HG03159 (cell line): ENCODE results near the gene PPFIA4.

Experiments used
- ATAC-seq: cut with Tn5 transposase; IDR thresholded peaks from one replicate; pipeline ENCODE4 v1.9.1; 2021; ENCODE audit warnings: mild to moderate bottlenecking, moderate library complexity; ENCODE audit not compliant: unreplicated experiment

The PPFIA4 gene

DNA sequence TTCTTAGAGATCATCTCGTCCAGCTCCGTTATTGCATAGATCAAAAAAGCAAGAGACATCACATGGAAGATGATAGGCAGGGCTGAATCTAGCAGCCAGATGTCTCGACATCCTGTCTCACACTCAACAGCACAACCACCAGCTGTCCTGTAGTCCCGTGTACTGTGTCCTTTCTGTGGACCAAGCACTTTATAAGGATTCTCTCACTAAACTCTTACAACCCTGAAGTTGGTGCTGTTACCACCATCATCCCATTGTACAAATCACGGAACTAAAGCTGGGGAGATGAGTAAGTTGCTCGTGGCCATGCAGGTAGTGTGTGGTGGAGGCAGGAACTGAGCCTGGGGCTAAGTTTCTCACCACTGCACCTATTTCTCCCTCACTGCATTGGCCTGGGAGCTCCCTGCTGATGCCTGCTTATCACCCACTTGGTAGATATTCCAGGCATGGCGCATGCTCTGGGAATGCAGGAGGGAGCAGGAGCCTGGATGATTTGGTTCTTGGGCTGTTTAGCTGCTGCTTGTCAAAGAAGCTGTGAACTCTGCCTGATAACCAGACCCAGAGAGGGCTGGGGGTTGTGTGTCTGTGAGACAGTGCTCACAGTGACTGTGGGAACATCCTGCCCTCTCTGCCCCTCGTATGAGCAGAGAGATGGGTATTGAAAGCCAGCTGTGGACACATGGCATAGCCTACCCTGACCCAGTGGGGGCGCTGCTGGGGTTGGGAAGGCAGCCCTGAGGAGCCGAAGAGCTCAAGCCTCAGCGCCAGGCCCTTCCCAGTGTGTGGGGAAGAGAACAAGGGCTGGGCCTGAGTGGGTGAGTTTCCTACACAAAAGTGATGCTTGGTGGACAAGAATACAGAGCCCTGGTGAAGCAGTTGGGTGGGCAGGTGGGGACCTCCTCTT is 13.6 kb downstream of the PPFIA4 start:
- no peak for ATAC-seq

DNA sequence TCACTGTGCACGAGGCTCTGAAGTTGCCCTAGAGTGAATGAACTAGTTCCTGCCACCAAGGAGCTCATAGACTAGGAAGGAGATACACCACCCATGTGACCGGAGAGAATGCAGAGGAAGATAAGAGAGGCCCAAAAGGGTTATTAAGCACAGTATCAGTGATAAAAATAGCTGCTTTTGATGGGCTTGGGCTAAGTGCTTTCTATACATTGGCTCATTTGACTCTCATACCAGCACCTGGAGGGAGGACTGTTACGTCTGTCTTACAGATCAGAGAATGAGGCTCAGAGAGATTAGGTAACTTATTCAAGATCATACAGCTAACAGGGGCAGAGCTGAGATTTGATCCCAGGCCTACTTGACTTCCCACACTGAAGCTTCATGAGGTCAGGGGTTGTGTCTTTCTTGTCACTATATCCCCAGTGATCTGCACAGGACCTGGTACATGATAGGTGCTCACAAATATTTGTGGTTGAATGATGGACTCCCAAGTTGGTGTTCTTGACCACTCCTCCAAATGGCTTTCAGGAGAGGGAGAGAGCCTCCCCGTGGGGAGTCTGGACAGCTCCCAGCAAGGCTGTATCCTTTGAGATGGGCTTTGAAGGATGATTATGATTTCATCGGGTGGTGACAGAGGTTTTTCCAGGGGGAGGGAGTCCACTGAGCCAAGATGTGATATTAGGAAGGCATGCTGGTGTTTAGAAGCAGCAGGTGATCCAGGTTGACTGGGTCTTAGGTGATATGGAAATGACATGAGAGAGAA is 14.4 kb downstream of the PPFIA4 start:
- ATAC-seq = no peak

DNA sequence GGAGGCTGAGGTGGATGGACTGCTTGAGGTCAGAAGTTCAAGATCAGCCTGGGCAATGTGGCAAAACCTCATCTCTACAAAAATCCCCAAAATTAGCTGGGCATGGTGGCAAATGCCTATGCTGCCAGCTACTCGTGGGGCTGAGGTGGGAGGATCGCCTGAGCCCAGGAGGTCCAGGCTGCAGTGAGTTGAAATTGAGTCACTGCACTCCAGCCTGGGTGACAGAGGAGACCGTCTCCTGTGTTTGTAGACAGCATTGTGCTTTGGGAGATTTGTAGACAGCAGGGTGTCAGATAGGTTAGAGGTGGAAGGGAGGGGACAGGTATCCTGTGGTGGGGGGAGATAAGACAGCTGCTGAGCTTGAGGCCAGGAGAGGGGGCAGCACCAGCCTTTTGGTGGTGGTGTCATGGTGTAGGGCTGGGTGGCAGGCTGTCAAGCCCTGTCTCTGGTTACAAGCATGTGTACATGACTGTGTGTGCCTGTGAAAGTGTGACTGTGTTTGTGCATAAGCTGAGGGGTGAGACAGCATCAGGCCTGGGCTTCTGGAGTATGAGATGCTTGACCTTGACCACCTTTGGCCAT is 15.2 kb downstream of the PPFIA4 start:
- no peak for ATAC-seq

DNA sequence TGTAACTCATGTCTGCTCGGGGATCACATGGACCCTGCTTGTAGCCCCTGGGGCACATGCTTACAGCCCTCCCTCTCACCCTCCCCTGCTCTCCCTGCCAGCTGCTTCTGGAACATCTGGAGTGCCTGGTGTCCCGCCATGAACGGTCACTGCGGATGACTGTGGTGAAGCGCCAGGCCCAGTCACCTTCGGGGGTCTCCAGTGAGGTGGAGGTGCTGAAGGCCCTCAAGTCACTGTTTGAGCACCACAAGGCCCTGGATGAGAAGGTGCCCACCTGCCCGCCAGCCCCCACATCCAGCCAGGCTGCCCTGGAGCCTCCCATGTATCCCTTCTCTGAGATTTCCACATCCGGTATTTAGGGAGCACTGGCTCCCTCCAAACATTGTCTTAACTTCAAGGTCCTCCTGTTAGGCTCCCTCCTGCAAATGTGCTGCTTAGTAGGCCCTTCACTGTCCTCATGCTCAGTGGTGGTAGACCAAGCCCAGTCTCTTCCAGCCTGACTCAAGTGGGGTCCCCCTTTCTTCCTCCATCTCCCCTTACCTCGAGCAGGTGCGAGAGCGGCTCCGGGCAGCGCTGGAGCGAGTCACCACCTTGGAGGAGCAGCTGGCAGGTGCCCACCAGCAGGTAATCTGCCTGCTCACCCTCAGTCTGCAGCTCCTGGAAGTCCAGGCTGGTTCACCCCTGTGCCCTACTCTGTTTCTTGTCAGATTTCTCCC is 17.7 kb downstream of the PPFIA4 start:
- ATAC-seq = no peak

DNA sequence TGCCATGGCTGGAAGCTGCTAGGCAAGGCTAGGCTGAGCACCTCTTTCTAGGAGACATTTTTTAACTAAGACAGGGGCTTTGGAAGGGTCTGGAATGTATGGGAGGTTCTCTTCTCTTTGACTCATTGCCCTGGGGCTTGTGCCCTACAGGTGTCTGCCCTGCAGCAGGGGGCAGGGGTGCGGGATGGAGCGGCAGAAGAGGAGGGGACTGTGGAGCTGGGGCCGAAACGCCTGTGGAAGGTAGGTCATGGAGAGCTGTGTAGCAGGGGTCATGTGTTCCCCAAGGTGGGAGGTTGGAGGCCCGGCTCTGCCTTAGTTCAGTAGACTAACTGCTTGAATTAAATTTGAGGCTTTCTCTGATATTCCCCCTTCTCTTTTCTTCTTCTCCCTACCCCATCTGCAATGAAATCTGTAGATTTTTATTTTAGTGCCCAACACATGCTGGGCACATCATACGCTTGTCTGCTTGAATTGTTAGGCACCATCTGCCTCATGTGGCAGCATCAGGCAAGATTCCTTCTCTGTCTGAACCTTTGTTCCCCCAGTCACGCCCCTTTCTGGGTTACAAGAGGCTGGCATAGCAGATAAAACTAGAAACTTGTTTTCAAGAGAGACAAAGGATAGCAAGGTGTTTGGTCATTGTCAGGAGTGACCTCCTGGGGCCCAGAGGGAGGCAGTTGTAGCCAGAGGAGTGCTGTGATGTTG is 18.4 kb downstream of the PPFIA4 start:
- ATAC-seq = no peak

DNA sequence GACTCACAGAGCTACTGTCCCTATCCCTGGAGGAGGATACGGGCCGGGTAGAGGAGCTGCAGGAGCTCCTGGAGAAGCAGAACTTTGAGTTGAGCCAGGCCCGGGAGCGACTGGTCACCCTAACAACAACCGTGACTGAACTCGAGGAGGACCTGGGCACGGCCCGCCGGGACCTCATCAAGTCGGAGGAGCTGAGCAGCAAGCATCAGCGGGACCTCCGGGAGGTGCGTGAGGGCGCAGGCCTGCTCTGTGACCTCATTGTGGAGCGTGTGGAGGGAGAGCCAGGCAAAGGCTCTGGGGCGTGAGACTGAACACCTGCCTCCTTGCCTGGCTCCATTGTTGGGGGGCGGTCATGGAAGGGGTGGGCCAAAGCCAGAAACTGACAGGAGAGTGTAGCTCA is 19.0 kb downstream of the PPFIA4 start:
- no peak for ATAC-seq

DNA sequence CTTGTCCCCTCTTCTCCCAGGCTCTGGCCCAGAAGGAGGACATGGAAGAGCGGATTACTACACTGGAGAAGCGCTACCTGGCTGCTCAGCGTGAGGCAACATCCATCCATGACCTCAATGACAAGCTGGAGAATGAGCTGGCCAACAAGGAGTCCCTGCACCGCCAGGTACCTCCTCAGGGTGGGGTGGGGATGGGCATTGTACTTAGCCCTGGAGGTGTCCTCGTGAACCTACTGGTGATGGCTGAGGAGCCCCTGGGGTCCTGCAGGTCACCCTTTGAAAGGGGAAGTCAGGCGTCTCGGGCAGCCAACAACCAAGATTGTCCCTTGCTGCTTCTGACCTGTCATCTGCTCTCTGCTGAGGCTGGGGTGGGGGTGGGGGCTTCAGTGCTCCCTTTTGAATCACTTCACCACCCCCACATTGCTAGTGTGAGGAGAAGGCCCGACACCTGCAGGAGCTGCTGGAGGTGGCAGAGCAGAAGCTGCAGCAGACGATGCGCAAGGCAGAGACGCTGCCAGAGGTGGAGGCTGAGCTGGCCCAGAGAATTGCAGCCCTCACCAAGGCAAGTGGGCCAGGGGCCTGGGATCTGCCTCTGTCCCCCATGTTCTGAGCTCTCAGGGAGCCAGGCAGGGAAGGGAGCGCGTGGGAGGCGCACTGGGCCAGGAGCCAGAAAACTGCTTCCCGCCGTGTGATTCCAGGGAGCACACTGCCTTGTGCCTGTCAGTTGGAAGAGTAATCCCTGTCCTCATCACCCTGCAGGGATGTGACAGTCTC is 19.7 kb downstream of the PPFIA4 start:
- ATAC-seq = no peak

DNA sequence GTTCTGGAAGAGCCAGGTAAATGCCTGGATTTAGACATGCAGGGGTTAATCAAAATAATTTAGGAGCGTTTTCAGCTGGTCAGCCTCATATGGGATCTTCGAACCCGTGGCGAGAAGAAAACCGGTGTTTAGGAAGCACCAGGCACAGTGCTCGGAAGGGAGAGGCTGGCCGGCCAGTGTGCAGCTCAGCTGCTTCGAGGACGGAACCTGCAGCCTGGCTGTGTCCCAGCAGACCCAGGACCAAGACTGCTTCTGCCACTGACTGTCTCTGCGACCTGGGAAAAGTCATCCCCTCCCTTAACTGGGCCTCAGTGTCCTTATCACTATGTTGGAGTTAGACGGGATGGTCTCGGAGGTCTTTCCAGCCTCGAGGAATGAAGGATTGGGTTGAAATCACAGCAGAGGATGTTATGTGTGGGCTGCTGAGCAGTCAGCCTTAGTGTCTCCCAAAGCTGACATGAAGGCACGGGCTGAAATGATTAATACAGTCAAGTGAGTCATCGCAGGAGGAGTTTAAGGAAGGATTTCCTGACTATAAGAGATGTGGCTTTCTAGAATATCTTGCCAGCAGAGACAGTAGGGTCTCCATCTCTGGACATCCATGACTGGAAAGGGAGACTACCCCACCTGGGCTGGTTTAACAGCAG is 20.8 kb downstream of the PPFIA4 start:
- ATAC-seq = no peak

DNA sequence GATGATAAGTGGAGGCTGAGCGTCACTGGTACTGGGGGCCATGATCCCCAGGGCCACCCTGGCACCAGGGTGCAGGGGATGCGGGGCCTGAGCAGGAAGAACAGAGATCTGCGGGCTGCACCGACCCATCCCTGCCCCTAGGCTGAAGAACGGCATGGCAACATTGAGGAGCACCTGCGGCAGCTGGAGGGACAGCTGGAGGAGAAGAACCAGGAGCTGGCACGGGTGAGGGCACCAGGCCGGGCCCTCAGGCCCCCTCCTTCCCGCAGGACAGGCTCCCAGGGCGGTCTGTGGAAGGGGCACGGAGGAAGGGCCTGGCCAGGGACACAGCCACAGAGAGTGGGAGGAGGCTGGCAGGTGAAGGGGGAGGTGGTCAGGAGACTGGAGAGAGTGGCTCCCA is 21.8 kb downstream of the PPFIA4 start:
- ATAC-seq = no peak

DNA sequence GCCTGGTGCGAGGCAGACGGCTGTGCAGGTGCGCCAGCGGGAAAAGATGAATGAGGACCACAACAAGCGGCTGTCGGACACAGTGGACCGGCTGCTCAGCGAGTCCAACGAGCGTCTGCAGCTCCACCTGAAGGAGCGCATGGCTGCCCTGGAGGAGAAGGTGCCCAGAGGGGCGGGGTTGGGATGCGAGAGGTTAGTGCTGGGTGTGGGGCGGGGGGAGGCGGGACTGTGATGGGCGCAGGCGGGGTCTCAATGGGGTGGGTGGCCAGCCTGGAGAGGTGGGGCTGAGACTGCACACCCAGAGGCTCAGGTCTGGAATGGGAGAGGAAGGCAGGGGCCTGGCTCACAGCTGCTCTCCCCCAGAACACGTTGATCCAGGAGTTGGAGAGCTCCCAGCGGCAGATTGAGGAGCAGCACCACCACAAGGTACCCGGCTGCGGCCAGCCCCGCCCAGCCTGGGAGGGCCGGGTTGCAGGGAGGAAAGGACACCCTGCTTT is 22.3 kb downstream of the PPFIA4 start:
- ATAC-seq = no peak

DNA sequence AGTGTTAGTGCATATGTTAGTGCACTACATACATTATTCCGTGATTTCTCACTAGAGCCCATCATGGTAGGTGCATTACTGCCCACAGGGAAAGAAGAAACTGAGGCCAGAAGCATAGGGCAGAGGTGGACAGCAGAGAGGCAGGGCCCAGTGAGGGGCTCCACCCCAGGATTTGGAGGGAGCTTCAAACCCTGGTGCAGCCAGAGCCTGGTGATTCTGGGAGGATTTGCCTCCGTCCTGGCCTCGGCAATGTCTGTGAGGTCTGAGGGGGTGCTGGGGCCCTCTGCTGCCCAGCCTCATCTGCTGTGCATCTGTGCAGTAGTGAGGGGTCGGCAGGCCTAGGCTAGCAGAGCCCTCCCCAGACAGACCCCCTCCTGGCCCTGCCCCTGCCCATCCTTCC is 22.8 kb downstream of the PPFIA4 start:
- ATAC-seq = no peak

DNA sequence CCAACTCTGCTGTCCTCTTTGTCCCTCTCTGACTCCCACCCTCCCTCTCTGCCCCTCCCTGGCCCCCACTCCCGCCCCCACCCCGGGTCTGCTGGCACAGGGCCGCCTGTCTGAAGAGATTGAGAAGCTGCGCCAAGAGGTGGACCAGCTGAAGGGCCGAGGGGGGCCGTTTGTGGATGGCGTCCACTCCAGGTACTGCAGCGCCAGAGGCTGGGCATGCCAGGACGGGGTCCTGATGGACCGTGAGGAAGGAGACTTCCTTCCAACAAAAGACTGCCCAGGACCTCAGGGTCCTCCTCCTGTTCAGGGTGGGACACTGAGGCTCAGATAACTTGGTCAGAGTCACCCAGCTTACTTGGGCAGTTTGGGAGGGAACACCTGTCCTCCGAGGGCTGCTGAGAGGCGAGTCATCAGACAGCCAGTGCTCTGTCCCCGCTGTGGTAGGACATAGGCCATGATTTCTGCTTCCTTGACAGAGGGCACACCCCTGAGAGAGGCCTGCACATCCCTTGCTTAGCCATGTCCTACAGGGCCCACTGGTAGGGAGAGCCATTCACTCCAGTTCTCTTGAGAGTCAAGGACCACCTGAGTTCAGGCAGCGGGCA is 23.4 kb downstream of the PPFIA4 start:
- no peak for ATAC-seq

DNA sequence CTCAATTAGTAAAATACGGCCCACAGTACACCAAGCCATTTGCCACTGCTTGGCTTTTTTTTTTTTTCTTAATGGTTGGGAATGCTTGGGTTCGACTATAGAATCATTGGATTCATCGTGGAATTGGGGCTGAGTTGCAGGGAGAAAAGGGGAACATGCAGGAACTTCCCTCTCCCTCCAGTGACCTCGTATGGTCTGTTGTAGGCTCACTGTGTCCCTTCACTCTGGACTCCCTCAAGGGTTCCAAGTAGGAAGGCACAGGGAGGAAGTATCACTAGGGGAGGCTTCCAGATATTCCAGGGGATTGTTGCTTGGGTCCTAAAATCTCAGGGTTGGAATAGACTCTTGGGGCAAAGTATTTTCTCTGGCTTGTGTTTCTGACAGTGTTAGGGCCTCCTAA is 24.5 kb downstream of the PPFIA4 start:
- ATAC-seq = no peak

DNA sequence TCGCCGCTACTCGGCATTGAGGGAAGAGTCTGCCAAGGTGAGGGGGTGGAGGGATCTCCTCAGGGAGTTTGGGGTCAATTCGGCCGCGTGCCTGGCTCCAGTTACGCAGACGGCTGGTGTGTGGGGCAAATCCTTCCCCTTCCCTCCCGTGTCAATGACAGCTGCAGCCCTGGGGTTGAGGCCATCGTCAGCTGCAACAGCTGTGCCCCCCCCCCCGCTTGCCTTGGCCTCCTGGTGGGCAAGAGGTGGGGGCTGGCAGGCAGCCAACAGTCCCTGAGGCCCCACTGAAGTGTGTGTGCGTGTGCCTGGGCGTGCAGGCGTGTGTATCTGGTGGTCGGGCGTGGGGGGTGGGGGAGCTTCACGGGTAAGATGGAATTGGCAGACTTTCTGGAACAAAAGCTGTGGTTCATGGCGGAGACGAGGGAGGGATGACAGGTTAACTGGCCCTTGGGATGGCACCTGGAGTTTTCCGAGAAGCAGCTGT is 25.6 kb downstream of the PPFIA4 start:
- no peak for ATAC-seq

DNA sequence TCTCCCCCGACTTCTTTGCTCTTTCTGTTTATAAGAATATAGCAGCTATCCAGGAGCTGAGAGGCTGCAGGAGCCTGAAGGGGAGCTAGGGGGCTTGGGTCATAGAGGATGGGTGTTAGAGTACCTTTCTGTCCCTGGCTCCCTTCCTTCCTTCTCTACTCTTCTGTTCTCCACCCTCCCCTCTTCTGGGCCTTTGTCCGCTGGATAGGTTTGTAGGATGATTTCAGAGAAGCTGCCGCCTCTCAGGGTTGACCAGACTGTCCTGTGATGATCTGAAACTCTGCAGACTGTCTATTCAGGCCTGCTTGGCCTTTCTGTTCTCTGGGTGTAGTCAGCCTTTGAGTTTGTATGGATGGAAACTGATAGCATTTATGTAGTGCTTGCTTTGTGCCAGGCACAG is 26.3 kb downstream of the PPFIA4 start:
- no peak for ATAC-seq

DNA sequence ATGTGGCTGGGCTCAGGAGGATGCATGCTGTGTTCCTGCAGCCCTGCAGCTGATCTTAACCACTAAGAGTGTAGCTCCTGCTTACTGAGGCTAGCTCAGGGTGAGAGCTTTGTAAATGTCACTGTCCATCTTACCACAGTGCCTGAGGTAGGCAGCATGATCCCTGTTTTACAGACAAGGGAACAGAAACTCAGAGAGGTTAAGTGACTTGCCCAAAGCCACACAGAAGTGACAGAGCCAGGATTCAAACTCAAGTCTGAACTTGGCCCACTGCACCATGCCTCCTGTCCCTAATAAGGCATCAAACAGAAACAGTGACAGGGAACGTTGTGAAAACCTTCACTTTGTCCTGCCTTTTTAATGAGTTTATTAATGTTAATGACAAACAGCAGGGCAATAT is 27.9 kb downstream of the PPFIA4 start:
- ATAC-seq = no peak

DNA sequence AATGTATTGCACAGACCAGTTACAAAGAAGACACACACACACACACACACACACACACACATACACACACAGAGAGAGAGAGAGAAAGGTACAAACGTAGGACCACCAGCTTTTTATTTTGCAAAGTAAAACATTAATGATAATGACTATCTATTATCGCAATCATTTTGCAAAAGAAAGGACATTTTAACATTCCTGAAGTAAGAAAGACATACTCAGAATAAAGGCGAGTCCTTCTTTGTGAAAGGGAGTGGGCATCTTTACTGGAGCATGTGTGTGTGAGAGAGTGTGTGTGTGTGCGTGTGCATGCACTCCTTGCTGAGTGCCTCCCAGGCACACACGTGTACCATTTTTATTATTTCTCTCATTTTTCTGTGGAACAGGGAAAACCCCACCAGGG is 28.4 kb downstream of the PPFIA4 start:
- ATAC-seq = no peak

DNA sequence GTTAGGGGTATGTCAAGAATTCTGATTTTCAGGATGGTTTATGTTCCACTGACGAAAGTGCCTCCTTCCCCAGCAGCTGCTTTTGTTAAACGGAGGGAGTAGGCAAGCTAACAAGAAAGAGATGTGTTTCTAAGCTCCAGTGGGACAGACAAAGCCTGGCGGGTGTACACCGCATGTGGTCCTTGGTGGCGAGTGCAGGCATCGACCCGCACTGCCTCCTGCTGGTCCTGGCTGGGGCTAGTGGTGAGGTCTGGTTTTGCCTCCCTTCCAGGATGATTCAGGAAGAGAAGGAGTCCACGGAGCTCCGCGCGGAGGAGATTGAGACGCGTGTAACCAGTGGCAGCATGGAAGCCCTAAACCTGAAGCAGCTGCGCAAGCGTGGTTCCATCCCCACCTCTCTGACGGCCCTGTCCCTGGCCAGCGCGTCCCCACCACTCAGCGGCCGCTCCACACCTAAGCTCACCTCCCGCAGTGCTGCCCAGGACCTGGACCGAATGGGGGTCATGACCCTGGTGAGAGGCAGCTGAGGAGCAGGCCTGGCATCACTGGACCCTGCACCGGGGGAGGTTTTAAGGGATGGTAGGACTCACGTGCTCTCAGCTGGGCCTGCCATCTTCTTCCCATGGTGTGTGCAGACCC is 29.0 kb downstream of the PPFIA4 start:
- no peak for ATAC-seq
